GM19452 (cell line): ENCODE data around the gene USP32.
"Not testable (repeated sequence)": the region's sequence is repeated elsewhere in the genome, so short reads cannot be mapped to it uniquely, and the experiment has no call there.

Experiments used
- ATAC-seq: cut with Tn5 transposase; IDR thresholded peaks from one replicate; pipeline ENCODE4 v1.9.1; 2021; ENCODE audit not compliant: unreplicated experiment

Gene USP32

DNA sequence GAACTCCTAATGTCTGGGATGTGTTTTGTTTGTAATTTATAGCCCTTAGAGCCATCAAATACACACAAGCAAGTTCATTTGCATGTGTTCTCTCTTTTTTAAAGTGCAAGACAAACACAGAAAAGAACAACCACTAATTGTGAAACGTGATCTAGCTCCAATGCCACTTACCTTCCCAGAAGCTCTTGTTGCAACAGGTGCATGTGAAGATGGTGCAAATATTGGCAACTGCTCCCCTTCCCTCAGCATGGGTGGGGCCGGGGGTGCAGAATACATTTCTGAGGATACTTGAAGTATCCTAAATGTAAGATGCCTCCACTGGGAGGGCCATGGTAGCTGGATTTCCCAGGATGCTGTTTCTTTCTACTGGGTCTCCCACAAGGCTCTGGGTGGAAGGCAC, 213.8 kb downstream of the USP32 start:
- not testable (repeated sequence) for ATAC-seq

DNA sequence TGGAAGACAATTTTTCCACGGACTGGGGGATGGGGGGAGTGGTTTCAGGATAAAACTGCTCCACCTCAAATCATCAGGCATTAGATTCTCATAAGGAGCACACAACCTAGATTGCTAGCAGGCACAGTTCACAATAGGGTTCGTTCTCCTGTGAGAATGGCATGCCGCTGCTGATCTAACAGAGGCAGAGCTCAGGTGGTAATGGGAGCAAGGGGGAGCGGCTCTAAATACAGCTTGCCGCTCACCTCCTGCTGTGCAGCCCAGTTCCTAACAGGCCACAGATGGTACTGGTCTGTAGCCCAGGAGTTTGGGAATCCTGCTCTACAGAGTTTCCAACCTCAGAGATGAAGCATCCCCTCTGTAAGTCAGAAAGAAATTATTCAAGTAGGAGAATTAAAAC, 215.2 kb downstream of the USP32 start:
- ATAC-seq, result not testable (repeated sequence)

DNA sequence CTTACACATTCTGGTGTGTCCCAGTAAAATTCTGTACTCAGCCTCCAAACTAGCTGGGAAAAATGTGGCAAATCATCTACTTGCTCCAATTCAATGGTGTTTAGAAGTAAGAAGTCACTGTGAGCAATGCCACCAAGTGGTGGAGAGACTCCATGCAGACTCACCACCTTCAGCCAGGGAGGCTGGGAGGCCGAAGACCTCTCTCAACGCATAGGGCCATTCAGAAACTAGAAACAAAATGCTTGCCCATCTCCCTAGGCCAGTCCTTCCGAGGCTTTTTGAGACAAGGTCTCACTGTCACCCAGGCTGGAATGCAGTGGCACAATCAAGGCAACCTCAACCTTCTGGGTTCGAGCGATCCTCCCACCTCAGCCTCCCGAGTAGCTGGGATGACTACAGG, 217.2 kb downstream of the USP32 start:
- not testable (repeated sequence) for ATAC-seq

DNA sequence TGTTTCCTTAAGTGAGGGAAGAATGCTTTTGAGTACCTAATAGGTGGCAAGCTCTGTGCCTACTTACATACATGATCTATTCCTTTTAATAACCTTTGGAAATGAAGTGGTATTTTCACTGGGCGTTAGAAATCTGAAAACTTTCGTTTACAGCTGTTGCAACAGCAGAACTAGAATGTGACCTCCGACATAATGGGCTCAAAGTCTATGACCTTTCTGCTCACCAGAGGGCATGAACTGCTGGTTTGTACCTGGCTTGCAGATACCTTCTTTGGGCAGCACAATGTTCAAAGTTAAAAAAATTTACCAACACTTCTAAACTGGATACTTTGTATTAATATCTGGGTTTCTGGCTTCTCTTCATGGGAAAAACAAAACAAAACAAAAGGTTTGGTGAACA, 217.9 kb downstream of the USP32 start:
- ATAC-seq, result no peak

DNA sequence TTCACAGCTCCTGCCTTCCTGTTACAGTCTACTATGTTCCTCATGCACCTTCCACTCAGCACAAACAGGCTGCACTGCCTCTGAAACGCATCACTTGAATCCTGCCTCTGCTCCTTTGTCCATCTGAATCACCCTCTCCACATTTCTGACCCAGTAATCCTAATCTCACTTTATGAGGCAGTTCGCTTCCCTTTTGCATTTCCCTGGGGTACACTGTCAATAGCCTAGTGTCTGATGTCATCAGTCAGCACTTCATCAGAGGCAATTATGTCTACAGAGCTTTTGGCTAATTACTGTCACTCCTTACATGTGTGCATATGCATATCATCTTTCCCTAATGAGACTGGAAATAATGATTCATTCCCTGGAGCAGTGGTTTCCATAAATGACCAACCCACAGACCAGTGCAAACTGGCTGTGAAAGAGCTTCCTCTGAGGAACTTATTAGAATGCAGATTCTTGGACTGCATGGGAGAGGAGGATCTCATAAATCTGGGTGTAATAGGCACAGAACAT, 218.6 kb downstream of the USP32 start:
- no peak for ATAC-seq

DNA sequence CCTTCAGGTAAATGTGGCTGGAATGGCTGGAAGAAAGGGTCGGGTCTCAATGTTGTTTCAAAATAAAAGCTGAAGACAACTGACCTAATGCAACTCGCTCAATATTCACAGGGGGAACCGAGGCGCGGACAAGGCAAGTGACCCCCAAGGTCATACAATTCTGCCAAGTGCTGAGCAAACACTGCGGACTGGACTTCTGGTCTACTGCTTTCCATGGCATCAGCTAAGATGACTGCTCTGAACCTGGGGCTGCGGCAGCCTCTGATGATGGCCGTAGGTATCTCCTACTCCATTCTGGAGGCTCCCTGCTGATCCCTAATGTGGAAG, 220.2 kb downstream of the USP32 start:
- ATAC-seq, result no peak

DNA sequence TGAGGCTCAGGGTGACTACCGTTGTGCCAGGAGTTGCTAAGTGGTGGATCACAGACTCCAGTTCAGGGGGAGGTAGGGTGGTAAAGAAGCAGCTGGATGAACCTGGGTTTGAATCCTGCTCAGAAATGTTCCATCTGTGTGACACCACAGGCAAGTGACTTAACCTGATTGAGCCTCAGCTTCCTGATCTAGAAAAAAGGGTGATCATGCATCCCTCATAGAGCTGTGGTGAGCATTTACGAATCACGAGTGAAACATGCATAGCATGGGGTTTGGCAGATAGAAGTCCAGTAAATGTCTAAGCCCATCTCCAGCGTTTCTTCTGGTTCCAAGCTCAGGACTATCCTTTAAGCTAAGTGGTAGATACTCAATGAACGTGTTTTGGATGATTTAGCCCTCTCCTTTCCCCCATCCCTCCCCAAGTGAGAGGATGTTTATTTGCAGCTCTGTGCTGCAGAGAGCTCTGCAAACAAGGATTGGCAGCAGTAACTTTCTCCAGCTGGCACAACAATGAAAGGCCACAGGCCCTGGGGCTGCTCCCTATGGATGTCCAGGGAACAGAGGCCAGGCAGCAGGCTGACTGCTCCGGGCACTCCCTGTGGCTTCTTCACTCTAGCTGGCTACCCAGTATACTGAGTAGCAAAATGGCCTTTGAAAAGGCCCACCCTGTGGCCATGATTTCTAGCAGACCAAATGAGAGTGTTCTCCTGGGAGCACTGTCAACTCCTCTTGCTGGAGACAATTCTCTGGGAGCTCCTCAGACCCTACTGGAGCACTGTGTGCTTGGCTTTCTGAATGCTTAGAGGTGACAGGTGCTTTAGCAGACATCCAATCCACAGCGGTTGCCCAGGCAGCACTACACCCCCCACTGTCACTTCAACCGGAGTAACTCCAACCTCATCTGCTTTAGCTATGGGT, 220.8 kb downstream of the USP32 start:
- no peak for ATAC-seq

DNA sequence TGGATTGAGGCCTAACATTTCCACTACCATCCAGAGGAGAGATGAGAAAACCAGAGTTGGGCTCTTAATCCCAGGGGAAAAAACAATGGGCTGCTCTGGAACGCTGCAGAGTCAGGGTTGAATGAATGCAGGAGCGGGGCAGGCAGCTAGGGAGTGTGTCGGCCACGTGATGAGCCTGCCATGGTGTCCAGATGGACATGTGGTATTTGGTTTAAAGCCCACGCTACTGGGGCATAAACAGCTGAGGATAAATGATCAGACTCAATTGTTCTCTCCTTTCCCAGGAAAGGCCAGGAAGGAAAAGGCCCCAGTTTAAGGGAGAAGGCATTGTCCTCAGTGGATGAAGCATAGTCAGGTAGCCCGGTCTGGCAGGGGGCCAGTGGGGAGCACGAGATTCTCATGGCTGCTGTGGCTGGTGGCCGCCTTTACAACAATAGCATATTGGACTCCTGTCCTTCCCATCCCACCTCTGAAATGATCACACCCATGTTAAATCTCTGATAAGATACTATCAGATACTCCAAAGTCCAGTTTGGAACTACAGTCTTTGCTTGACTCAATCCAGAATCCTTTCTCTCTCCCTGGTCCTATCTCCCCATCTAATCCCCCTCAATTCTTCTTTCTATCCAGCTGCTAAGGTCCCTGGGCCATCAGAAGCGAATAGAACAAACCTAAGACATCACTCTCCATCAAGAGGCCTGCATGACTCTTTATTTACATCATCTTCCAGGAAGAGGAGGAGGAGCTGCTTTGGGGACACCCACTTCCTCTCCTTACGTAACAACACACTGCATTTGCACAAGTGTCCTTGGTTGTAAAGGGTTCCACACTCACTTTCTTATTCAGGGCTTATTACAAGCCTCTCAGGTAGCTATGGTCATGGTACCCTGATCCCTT, 221.8 kb downstream of the USP32 start:
- no peak for ATAC-seq

DNA sequence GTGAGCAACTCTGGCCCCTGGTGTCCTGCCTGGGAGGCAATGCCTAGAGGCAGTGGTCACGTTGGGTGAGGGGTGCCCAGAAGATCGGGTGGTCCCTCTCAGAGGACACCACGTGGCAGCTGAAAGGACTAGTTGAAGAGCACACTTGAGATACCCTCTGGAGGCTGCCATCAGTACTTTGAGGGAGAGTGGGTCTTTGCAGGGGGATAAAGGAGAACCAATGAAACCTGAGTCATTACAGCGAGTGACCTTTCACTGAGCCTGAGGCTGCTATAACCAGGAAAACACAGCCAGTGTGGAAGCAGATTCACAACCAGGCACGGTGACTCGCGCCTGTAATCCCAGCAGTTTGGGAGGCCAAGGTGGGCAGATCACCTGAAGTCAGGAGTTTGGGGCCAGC, 223.3 kb downstream of the USP32 start:
- no peak for ATAC-seq

DNA sequence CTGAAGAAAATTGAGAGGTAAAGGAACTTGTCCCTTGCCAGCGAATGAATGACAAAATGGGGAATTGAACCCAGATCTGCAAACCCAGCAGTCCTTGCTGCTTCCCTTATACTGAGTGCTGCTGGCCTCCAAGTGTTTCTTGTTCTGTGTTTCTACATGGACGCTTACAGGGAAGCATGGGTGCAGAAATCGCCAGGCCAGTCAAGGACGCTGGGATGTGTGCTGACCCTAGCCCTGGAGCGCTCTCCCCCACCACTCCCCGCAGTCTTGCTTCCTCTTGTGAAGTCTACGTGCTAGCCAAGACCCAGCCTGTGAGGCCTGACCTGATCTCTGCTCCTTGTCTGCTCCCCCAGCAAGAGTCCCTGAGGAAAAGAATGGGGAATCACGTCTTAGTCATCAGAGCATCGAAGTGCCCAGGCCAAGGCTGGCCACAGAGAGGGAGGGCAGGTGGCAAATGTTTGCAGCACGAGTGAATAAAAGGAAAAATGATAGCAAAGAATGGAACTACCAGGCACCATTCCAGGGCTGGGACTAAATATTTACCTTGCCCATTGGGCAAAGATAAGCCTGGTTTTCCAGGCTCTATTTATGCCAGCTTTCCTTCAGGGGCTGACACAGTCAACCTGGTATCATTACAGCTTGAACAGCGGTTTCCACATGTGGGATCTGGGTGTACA, 224.7 kb downstream of the USP32 start:
- ATAC-seq, result no peak

DNA sequence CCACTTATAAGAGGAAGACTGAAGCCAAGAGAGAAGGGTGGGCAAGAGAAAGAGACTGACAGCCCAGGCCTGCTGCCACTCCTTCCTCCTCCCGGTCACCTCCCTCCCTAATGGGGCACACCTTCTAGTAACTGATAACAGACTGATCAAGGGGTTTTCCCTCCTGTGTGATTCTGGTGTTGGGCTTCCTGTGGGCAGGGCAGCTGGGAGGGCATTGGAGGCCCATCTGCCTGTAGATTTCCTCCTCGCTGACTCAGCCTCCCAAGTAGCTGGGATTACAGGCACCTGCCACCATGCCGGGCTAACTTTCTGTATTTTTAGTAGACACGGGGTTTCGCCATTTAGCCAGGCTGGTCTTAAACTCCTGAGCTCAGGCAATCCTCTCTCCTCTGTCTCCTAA, 226.0 kb downstream of the USP32 start:
- ATAC-seq, result no peak

DNA sequence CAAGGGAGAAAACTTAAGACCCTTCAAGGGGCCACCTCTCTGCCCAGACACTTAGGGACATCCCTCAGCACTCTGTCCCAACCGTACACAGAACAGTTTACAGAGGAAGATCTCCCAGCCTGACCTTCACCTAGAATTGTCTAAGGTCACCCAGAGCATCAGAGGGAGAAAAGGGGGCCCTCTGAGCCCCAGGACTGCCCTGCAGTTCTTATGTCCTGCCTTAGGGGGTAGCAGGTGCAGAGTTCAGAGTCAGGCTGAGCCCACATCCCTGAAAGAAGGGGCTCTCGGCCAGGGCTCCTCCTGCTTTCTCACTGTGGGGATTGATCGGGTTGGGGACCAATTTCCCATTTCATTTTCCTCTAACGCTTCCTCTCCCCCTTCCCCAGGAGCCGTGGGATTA, 226.7 kb downstream of the USP32 start:
- ATAC-seq, result no peak

DNA sequence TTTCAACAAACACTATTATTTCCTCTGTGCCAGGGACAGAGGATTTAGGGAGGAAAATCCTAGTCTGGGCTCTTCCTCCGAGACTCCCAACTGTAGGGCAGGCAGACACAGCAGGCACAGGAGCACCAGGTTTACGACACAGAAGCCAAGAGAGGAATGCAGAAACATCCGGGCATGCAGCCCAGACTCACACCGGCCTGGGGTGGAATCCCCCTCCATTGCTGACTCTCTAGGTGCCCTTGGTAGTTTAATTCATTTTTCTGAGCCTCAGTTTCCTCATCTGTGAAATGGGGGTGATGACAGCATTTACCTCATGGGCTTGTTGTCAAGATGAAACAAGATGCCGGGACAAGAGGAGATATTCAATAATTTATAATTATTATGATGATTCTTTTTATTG, 227.2 kb downstream of the USP32 start:
- ATAC-seq, result no peak

DNA sequence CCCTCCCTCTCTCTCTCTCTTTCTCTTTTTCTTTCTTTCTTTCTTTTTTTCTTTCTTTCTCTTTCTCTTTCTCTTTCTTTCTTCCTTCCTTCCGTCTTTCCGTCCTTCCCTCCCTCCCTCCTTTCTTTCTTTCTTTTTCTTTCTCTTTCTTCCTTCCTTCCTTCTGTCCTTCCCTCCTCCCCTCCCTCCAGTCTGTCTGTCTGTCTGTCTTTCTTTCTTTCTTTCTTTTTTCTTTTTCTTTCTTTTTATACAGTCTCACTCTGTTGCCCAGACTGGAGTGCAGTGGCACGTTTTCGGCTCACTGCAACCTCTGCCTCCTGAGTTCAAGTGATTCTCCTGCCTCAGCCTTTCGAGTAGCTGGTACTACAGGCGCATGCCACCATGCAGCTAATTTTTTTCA, 227.8 kb downstream of the USP32 start:
- ATAC-seq, result no peak

DNA sequence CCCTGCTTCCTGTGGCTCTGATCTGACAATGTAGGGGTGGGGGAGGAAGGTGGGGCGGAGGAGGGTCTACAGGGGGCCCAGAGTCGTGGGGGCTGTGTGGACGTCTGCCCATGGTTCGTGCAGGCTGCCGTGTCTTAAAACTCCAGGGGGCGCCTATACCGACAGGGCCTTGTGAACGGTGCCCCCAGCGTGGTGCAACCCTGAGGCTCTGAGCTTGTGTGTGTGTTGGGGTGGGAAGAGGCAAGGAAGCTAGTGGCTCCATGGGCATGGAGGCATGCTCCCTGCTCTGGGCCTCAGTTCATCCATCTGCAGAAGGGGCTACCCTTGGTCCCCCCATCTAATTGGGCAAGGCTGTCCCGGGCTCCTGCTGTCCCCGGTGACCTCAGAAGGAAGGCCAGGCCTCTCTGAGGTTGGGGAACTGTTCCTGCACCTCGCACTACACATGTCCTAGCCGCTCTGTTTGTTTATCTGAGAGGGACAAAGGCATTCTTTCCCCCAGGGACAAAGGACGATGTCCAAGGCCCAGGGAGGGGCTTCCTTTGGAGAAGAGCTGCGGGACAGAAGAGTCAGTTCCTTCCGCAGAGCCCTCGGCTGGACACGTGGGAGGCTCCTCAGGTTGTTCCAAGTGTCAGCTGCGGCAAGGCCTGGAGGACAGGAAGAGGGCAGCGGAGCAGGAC, 228.7 kb downstream of the USP32 start:
- no peak for ATAC-seq

DNA sequence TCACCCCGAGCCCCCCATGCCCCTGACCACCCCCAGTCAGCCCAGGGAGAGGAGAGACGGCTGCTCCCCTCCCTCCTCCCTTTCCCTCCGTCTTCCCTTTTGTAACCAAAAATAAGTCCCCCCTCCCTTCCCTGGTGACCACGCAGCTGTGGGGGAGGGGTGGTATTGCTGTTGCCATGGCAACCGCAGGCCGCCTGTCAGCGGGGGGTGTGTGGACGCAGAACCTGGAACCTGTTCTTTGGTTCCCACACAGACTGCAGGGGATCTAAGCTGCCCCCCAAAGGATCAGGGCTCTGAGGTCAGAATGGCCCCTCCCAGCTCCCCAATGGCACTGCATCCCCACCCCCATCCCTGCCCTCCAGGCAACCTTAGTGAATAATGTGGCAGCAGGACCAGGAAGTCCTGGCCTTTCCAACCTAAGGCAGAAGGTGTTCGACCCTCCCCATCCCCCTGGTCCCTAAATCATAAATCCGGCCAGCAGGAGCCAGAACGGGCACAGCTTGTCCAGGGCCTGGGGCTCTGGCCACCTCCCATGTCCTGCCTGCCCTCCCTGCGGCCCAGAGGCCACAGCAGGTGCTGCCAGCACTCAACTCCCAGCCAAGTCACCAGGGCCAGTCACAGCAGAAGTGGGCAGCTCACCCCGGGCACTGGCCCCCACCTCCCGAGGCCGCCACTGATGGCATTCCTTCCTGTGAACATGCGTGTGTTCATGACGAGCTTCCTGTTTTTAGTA, 230.2 kb downstream of the USP32 start:
- no peak for ATAC-seq

DNA sequence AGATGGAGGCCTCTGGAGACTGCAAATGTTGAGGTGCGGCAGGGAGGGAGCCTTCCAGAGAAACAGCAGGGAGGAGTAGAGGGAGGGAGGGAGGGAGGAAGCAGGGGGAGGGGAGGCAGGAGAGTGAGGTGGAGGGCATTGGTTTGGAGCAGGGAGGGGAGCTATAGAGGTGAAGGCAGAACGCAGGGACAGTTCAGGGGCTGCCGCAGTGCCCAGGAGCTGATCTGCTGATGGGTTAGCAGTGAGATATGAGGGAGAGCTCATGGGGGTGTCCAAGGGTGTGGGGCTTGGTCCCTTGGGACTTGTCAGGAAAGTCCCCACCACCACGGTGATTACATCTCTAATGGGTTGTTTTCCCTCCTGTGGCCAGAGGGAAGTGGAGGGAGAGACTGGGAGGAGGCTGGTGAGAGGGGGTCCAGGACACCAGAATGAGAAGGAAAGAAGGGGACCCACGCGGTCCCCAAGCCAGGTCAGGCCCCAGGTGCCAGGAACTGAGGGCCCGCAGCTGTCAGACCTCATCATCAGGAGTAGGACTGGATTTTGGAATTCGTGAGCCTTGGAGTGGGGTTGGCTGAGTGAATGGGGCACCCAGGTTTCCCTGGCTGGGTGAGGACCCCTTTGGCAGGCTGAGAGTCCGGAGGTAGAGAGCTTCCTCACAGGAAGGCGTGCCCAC, 231.0 kb downstream of the USP32 start:
- no peak for ATAC-seq

DNA sequence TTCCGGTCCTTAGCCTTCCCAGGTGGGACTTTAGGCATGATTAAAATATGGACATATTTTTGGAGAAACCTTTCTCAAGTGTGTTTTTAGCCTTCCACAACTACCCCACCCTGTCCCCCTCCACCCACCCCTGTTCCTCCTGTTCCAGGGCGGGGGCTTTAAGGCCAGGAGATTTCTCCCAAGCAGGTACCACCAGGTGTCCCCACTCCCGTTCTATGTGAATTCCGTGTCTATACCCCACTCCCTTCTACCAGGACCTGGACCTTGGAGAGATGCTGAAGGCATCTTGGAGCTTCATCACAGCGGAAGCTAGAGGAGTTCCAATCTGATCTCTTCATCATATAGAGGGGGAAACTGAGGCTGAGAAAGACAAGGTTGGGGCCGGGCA, 232.5 kb downstream of the USP32 start:
- ATAC-seq, result no peak

DNA sequence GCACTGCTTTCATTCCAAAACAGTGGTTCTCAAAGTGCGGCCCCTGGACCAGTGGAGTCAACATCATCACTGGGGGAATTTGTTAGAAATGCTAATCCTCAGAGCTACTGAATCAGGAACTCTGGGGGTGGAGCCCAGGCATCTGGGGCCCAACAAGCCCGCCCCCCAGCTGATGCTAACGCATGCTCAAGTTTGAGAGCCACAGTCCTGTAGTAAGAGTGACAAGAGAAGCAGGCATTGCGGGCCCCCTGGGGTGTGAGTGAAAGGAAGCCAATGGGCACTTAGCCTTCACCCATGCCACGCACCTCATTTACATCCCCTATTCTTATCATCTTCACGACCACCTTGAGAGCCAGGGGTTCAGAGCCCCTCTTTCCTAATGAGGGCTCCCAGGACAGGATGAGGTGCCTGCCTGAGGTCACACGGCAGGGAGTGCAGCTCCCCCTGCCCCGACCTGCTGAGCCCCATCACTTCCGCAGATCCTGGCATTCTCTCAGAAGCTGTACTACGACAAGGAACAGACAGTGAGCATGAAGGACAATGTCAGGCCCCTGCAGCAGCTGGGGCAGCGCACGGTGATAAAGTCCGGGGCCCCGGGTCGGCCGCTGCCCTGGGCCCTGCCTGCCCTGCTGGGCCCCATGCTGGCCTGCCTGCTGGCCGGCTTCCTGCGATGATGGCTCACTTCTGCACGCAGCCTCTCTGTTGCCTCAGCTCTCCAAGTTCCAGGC, 233.0 kb downstream of the USP32 start:
- no peak for ATAC-seq
